ENCODE data around the gene UBXN2A.

UBXN2A gene

DNA sequence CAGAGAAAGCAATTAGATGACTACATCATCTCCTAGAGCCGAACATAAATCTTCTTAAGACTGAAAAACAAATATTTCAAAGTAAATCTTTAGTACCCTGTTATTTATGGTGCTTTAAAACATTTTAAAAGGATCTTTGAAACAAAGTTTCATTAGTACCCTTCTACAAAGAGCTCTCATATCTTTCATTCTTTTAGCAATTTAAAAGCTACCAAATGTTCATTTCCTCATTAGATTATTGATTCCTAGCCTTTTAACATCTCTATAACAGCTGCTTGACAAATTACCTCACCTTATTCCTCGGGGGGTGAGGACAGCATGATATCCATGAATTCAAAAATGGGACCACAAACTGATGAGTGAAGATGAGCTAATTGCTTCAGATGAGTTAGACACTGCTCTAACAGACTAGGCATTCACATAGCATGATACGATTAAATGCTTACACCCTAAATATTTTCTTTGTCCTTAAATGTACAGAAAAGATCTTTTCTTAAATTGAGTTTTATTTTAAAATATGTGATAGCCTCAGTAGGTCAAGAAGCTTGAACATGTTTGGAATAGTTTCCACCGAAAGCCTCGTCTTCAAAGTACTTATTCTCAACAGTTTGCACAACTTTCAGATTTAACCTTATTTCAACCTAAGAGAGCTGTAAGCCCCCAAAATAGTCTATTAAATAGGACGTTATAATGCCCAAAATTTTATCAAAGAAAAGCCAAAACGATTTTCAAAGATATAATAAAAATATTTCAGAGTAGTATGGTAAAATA, 15.5 kb upstream of the UBXN2A start (continued):
- TF ChIP-seq, protein P1, sequence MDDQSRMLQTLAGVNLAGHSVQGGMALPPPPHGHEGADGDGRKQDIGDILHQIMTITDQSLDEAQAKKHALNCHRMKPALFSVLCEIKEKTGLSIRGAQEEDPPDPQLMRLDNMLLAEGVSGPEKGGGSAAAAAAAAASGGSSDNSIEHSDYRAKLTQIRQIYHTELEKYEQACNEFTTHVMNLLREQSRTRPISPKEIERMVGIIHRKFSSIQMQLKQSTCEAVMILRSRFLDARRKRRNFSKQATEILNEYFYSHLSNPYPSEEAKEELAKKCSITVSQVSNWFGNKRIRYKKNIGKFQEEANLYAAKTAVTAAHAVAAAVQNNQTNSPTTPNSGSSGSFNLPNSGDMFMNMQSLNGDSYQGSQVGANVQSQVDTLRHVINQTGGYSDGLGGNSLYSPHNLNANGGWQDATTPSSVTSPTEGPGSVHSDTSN (CRISPR knock-in tag; IDR thresholded peaks at IDR 0.05): no peak
- TF ChIP-seq ZNF585B (tag by site-specific recombination; IDR thresholded peaks at IDR 0.05) (no peak), ZNF624 (tag by site-specific recombination; IDR thresholded peaks at IDR 0.05) (no peak), ZFP37 (tag by site-specific recombination; IDR thresholded peaks at IDR 0.05) (no peak), BCL11A (tag by site-specific recombination; IDR thresholded peaks at IDR 0.05; ENCODE audit: low read depth) (no peak), GLI2 (tag by site-specific recombination; IDR thresholded peaks at IDR 0.05; ENCODE audit: borderline replicate concordance, low read depth) (peak; percentile 74), ZNF776 (tag by site-specific recombination; IDR thresholded peaks at IDR 0.05; ENCODE audit: borderline replicate concordance) (no peak), GLI4 (tag by site-specific recombination; IDR thresholded peaks at IDR 0.05) (no peak), ZNF621 (tag by site-specific recombination; IDR thresholded peaks at IDR 0.05) (no peak), SP2 (tag by site-specific recombination; IDR thresholded peaks at IDR 0.05) (no peak), ZNF623 (tag by site-specific recombination; IDR thresholded peaks at IDR 0.05) (0 out of 2 replicates have a peak, but pooled peaks have one; percentile 8), ZNF302 (tag by site-specific recombination; IDR thresholded peaks at IDR 0.05; ENCODE audit: low read depth) (no peak), IKZF3 (tag by site-specific recombination; IDR thresholded peaks at IDR 0.05) (peak; percentile 87)
- TF ChIP-seq, protein P2, sequence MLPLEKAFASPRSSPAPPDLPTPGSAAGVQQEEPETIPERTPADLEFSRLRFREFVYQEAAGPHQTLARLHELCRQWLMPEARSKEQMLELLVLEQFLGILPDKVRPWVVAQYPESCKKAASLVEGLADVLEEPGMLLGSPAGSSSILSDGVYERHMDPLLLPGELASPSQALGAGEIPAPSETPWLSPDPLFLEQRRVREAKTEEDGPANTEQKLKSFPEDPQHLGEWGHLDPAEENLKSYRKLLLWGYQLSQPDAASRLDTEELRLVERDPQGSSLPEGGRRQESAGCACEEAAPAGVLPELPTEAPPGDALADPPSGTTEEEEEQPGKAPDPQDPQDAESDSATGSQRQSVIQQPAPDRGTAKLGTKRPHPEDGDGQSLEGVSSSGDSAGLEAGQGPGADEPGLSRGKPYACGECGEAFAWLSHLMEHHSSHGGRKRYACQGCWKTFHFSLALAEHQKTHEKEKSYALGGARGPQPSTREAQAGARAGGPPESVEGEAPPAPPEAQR (tag by site-specific recombination; IDR thresholded peaks at IDR 0.05): no peak
- TF ChIP-seq, protein P3, sequence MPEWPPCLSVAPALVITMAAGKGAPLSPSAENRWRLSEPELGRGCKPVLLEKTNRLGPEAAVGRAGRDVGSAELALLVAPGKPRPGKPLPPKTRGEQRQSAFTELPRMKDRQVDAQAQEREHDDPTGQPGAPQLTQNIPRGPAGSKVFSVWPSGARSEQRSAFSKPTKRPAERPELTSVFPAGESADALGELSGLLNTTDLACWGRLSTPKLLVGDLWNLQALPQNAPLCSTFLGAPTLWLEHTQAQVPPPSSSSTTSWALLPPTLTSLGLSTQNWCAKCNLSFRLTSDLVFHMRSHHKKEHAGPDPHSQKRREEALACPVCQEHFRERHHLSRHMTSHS (tag by site-specific recombination; IDR thresholded peaks at IDR 0.05): no peak

DNA sequence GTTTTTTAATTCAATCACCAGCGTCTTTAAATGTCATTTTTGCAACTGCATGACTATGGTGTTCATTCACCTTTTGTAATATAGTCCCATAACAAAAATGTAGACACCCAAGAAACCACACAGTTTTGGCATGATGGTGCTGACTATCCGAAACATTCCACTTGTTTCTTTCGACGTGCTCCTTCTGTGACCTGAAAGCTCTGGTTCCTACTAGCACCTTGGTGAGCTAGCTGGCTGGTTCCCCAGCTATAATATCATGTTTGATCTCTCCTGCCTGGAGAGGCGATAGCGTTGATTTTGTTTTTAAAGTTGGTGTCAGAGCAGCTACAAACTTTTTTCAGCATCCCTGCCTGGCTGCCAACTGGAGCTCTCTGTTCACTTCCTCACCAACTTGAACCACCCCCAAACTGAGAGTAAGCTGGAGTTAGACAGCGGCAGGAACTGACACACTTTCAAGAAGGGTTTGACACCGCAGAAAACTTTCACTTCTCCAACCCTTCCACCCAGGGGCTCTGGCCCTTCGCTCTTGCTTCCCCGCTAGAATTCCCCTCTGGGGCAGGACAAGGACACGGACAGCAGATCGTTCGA, 14.5 kb upstream of the UBXN2A start:
- CTCF ChIA-PET: interaction anchor here (0.6 to 3.6 kb wide), 25 partner anchors 7 to 450 kb away, joined by 3 to 28 read pairs (median 4); partner anchors contain the start of genes TP53I3 and UBXN2A
- no peak for TF ChIP-seq SP2 (tag by site-specific recombination; IDR thresholded peaks at IDR 0.05)
- TF ChIP-seq TRIM28 (IDR thresholded peaks at IDR 0.05; ENCODE audit: borderline replicate concordance, low read length): no peak
- TF ChIP-seq, protein P4, sequence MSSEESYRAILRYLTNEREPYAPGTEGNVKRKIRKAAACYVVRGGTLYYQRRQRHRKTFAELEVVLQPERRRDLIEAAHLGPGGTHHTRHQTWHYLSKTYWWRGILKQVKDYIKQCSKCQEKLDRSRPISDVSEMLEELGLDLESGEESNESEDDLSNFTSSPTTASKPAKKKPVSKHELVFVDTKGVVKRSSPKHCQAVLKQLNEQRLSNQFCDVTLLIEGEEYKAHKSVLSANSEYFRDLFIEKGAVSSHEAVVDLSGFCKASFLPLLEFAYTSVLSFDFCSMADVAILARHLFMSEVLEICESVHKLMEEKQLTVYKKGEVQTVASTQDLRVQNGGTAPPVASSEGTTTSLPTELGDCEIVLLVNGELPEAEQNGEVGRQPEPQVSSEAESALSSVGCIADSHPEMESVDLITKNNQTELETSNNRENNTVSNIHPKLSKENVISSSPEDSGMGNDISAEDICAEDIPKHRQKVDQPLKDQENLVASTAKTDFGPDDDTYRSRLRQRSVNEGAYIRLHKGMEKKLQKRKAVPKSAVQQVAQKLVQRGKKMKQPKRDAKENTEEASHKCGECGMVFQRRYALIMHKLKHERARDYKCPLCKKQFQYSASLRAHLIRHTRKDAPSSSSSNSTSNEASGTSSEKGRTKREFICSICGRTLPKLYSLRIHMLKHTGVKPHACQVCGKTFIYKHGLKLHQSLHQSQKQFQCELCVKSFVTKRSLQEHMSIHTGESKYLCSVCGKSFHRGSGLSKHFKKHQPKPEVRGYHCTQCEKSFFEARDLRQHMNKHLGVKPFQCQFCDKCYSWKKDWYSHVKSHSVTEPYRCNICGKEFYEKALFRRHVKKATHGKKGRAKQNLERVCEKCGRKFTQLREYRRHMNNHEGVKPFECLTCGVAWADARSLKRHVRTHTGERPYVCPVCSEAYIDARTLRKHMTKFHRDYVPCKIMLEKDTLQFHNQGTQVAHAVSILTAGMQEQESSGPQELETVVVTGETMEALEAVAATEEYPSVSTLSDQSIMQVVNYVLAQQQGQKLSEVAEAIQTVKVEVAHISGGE (tag by site-specific recombination; conservative IDR thresholded peaks at IDR 0.05; ENCODE audit: low read depth): peak; percentile 43
- TF ChIP-seq, protein P5, sequence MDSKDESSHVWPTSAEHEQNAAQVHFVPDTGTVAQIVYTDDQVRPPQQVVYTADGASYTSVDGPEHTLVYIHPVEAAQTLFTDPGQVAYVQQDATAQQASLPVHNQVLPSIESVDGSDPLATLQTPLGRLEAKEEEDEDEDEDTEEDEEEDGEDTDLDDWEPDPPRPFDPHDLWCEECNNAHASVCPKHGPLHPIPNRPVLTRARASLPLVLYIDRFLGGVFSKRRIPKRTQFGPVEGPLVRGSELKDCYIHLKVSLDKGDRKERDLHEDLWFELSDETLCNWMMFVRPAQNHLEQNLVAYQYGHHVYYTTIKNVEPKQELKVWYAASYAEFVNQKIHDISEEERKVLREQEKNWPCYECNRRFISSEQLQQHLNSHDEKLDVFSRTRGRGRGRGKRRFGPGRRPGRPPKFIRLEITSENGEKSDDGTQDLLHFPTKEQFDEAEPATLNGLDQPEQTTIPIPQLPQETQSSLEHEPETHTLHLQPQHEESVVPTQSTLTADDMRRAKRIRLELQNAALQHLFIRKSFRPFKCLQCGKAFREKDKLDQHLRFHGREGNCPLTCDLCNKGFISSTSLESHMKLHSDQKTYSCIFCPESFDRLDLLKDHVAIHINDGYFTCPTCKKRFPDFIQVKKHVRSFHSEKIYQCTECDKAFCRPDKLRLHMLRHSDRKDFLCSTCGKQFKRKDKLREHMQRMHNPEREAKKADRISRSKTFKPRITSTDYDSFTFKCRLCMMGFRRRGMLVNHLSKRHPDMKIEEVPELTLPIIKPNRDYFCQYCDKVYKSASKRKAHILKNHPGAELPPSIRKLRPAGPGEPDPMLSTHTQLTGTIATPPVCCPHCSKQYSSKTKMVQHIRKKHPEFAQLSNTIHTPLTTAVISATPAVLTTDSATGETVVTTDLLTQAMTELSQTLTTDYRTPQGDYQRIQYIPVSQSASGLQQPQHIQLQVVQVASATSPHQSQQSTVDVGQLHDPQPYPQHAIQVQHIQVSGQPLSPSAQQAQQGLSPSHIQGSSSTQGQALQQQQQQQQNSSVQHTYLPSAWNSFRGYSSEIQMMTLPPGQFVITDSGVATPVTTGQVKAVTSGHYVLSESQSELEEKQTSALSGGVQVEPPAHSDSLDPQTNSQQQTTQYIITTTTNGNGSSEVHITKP (tag by site-specific recombination; IDR thresholded peaks at IDR 0.05): peak; percentile 37; the same call in 1 of the 2 replicates
- TF ChIP-seq, protein P6, sequence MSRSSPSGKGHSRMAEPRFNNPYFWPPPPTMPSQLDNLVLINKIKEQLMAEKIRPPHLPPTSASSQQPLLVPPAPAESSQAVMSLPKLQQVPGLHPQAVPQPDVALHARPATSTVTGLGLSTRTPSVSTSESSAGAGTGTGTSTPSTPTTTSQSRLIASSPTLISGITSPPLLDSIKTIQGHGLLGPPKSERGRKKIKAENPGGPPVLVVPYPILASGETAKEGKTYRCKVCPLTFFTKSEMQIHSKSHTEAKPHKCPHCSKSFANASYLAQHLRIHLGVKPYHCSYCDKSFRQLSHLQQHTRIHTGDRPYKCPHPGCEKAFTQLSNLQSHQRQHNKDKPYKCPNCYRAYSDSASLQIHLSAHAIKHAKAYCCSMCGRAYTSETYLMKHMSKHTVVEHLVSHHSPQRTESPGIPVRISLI (tag by site-specific recombination; IDR thresholded peaks at IDR 0.05): peak; percentile 63; the same call in 1 of the 2 replicates
- peak; percentile 79 for TF ChIP-seq ZNF600 (tag by site-specific recombination; IDR thresholded peaks at IDR 0.05)
- peak; percentile 30; the same call in 1 of the 2 replicates for TF ChIP-seq ZNF341 (tag by site-specific recombination; IDR thresholded peaks at IDR 0.05; ENCODE audit: low read depth)
- TF ChIP-seq ZXDB (tag by site-specific recombination; IDR thresholded peaks at IDR 0.05): peak; percentile 15; the same call in 1 of the 2 replicates
- no peak for TF ChIP-seq ZSCAN23 (tag by site-specific recombination; IDR thresholded peaks at IDR 0.05)

More for the DNA sequence above, 14.5 kb upstream of the UBXN2A start:
- Histone ChIP-seq H3K4me1 (ENCODE audit: control insufficient read depth, insufficient read depth, low read length) (peaks cover 20% of the 10 kb centered on the region), H3K9me3 (ENCODE audit: control insufficient read depth, insufficient read depth, low read depth, low read length) (no peaks in the 10 kb centered on the region), H3K36me3 (ENCODE audit: control insufficient read depth in 2 of 2, insufficient read depth in 1 of 2, low read length in 2 of 2) (no peaks in the 10 kb centered on the region; a peak in 1 of 3 replicates), H3K4me3 (ENCODE audit: low read depth, low read length) (peak overlapping the region; percentile 98), H3K27ac (ENCODE audit: extremely low read depth, low read depth, low read length) (peak overlapping the region; percentile 86)
- POLR2A ChIA-PET: interaction anchor here (0.8 to 2.8 kb wide), 7 partner anchors 15 to 159 kb away, joined by 4 to 20 read pairs (median 10); partner anchors contain the start of genes FKBP1B, TP53I3, UBXN2A and WDCP

All from HEK293 (cell line).